Measurements from ENCODE around the gene PHC2. TPM values are rescaled to one million over a fixed set of nuclear protein-coding genes. Genes with fewer than 3 reads are reported as not detected.

PHC2 gene
- polyA plus RNA-seq, 1 donor (not counting 4 experiments of a cell fraction or from before 2014, with no cell fraction given), result 51.7 TPM

DNA sequence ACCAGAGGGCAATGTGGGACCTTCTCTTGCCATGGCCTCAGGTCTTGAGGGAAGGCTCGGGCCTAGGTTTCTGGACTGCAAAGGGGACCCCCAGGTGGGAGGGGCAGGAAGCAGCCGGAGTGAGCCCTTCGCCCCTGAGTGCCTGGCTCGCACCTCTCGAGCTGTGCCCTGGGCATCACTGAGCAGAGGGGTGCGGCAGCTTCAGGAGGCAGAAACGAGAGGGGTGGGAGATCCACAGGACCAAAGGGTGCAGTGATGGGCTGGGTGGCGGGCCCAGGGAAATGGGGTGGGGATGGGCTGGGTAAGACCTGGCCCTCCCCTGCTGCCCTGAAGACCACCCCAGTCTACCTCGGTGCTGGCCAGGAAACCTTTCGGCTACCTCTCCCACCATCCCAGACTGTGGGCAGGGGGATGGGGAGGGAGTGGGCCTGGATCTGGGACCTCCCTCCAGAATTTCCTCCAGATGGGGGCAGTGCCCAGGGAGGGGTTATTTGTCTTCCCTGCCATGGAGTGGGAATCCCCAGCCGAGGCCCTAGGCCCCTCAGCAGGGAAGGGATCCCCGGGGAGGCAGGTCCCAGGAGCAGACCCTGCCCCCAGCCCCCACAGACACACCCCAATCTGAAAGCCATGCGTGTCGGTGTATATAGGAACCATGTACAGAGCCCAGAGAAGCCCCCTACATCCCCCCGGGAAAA, 131.3 kb downstream of the PHC2 start:
- dilution Hi-C loops (cut with MboI; ENCODE audit: extremely low pct_ligation_motif_present, low sequenced_read_pairs), result no loop called here
- FAIRE-seq (no peak), DNase-seq (ENCODE audit: low read depth, low spot score) (no peak)
- Histone ChIP-seq H3K27me3 (ENCODE audit: control insufficient read depth, extremely low read depth, insufficient read depth, low read length) (no peaks in the 10 kb centered on the region), H3K9me3 (ENCODE audit: control insufficient read depth, low read depth, low read length) (no peaks in the 10 kb centered on the region), H3K4me3 (ENCODE audit: control insufficient read depth in 2 of 3, extremely low read depth in 1 of 3, insufficient read depth in 2 of 3, low read depth in 1 of 3, low read length in 3 of 3) (no peak overlapping the region), H3K79me2 (ENCODE audit: control insufficient read depth, insufficient read depth, low read length) (no peaks in the 10 kb centered on the region), H2AFZ (ENCODE audit: control insufficient read depth, low read length) (no peak overlapping the region), H3K9me1 (ENCODE audit: control insufficient read depth, extremely low read depth, insufficient read depth, low read length) (no peaks in the 10 kb centered on the region), H3K27ac (ENCODE audit: control insufficient read depth, insufficient read depth, low read length) (no peak overlapping the region), H3K36me3 (ENCODE audit: control insufficient read depth in 2 of 2, extremely low read depth in 1 of 2, insufficient read depth in 2 of 2, low read length in 2 of 2) (peaks cover 2 to 4% of the 10 kb centered on the region in 2 experiments), H3K4me1 (ENCODE audit: control insufficient read depth, extremely low read depth, insufficient read depth, low read length) (peaks cover 3% of the 10 kb centered on the region), H3K9ac (ENCODE audit: control insufficient read depth, extremely low read depth, insufficient read depth, low read length) (no peak overlapping the region), H3K4me2 (ENCODE audit: control insufficient read depth, extremely low read depth, insufficient read depth, low read depth, low read length) (no peak overlapping the region), H4K20me1 (ENCODE audit: control insufficient read depth, extremely low read depth, insufficient read depth, low read length) (no peaks in the 10 kb centered on the region)
- TF ChIP-seq, protein P1, sequence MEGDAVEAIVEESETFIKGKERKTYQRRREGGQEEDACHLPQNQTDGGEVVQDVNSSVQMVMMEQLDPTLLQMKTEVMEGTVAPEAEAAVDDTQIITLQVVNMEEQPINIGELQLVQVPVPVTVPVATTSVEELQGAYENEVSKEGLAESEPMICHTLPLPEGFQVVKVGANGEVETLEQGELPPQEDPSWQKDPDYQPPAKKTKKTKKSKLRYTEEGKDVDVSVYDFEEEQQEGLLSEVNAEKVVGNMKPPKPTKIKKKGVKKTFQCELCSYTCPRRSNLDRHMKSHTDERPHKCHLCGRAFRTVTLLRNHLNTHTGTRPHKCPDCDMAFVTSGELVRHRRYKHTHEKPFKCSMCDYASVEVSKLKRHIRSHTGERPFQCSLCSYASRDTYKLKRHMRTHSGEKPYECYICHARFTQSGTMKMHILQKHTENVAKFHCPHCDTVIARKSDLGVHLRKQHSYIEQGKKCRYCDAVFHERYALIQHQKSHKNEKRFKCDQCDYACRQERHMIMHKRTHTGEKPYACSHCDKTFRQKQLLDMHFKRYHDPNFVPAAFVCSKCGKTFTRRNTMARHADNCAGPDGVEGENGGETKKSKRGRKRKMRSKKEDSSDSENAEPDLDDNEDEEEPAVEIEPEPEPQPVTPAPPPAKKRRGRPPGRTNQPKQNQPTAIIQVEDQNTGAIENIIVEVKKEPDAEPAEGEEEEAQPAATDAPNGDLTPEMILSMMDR (optimal IDR thresholded peaks at IDR 0.05 in 1 of 3, IDR thresholded peaks at IDR 0.05 in 1 of 3, conservative IDR thresholded peaks at IDR 0.05 in 1 of 3; ENCODE audit: extremely low read depth in 1 of 3, insufficient read depth in 2 of 3, low read length in 3 of 3), result no peak
- no peak for TF ChIP-seq EZH2 (IDR thresholded peaks at IDR 0.05; ENCODE audit: low read length)

DNA sequence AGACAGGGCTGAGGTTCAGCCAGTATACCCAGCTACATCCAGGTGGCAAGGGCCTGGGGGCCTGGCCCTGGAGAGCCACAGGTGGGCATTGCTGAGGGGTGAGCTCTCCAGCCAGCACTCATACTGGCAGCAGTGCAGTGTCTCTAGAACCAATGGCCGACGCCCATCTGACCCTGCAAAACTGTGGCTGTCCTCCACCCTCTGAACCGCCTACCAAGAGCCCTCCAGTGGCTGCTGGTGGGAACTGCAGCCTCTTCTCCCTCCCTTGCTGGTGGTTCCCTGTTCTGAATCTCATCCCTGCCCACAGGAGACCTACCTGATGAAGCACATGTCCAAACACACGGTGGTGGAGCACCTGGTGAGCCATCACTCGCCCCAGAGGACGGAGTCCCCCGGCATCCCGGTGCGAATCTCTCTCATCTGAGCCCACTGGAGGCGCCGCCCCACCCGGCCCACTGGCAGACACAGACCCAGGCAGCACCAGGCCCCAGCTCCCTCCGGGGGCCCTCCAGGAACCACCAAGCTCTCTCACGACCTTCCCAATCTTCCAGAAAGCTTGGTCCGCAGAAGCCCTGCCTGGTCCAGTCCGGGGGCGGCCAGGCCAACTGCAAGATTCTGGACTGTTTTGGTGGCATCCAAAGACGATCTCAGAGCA, 132.1 kb downstream of the PHC2 start:
- H3K27ac ChIP-seq (ENCODE audit: control insufficient read depth, insufficient read depth, low read length), result no peak overlapping the region
- H3K9me3 ChIP-seq (ENCODE audit: control insufficient read depth, low read depth, low read length), result no peaks in the 10 kb centered on the region
- DNase-seq (ENCODE audit: low read depth, low spot score), result no peak
- H3K27me3 ChIP-seq (ENCODE audit: control insufficient read depth, extremely low read depth, insufficient read depth, low read length), result no peaks in the 10 kb centered on the region
- dilution Hi-C loops (cut with MboI; ENCODE audit: extremely low pct_ligation_motif_present, low sequenced_read_pairs), result no loop called here
- H3K9me1 ChIP-seq (ENCODE audit: control insufficient read depth, extremely low read depth, insufficient read depth, low read length), result no peaks in the 10 kb centered on the region
- no peaks in the 10 kb centered on the region for H3K79me2 ChIP-seq (ENCODE audit: control insufficient read depth, insufficient read depth, low read length)
- H3K4me2 ChIP-seq (ENCODE audit: control insufficient read depth, extremely low read depth, insufficient read depth, low read depth, low read length), result no peak overlapping the region
- no peak overlapping the region for H3K9ac ChIP-seq (ENCODE audit: control insufficient read depth, extremely low read depth, insufficient read depth, low read length)
- peaks cover 3% of the 10 kb centered on the region for H3K4me1 ChIP-seq (ENCODE audit: control insufficient read depth, extremely low read depth, insufficient read depth, low read length)
- H3K36me3 ChIP-seq (ENCODE audit: control insufficient read depth in 2 of 2, extremely low read depth in 1 of 2, insufficient read depth in 2 of 2, low read length in 2 of 2), result peaks cover 2 to 4% of the 10 kb centered on the region in 2 experiments
- TF ChIP-seq EZH2 (IDR thresholded peaks at IDR 0.05; ENCODE audit: low read length), result no peak
- TF ChIP-seq, protein P1 (optimal IDR thresholded peaks at IDR 0.05 in 1 of 3, IDR thresholded peaks at IDR 0.05 in 1 of 3, conservative IDR thresholded peaks at IDR 0.05 in 1 of 3; ENCODE audit: extremely low read depth in 1 of 3, insufficient read depth in 2 of 3, low read length in 3 of 3), result peak; percentile 82 to 92 (median 89)
- no peaks in the 10 kb centered on the region for H4K20me1 ChIP-seq (ENCODE audit: control insufficient read depth, extremely low read depth, insufficient read depth, low read length)
- H3K4me3 ChIP-seq (ENCODE audit: control insufficient read depth in 2 of 3, extremely low read depth in 1 of 3, insufficient read depth in 2 of 3, low read depth in 1 of 3, low read length in 3 of 3), result no peak overlapping the region
- peak; percentile 87 for FAIRE-seq
- H2AFZ ChIP-seq (ENCODE audit: control insufficient read depth, low read length), result no peak overlapping the region
